GM12878 (cell line): ENCODE data around the gene PGAM1. TPM values are rescaled to one million over a fixed set of nuclear protein-coding genes. Genes with fewer than 3 reads are reported as not detected.

Experiments used
- ATAC-seq: fragments of 200-7000 bp; cut with Tn5 transposase; 3 replicates; pipeline ENCODE4 v1.9.1; 2020; ENCODE audit warnings: mild to moderate bottlenecking, moderate library complexity
- BruUV-seq: library from RNA; stranded (reverse); fragments of 400-500 nt; replicated peaks from 2 replicates; lab custom pipeline; 2021; lab: Mats Ljungman, UMichigan
- CTCF ChIA-PET: fragments of 300-600 bp; sonication (Branson Sonifier 250); formaldehyde crosslinking; extraction: SDS; loops from one replicate; lab custom pipeline; 2021; ENCODE audit warnings: inconsistent platforms; lab: Yijun Ruan, JAX
- POLR2A ChIA-PET: fragments of 350-600 bp; formaldehyde crosslinking; extraction: SDS; loops from one replicate; lab custom pipeline; 2021; ENCODE audit warnings: inconsistent platforms; lab: Charles Lee
- RAD21 ChIA-PET: fragments of 300-600 bp; sonication (Branson Sonifier 250); formaldehyde crosslinking; loops from one replicate; lab custom pipeline; 2023; ENCODE audit warnings: antibody characterized with exemption; ENCODE audit not compliant: unreplicated experiment; lab: Charles Lee
- SMC1A ChIA-PET: fragments of 300-600 bp; sonication (Branson Sonifier 250); formaldehyde crosslinking; loops from one replicate; lab custom pipeline; 2023; ENCODE audit not compliant: unreplicated experiment, uncharacterized antibody; lab: Charles Lee
- DNase-seq: peaks from one replicate; pipeline ENCODE4 v3.0.0-alpha.2; 2011; ENCODE audit warnings: low read depth, low spot score
- FAIRE-seq: peaks from 3 replicates; lab custom pipeline; 2011; peaks lifted over from hg19 to GRCh38; lab: Jason Lieb, UNC
- H2AFZ ChIP-seq: 2 replicates; pipeline ENCODE4 v1.6.0; 2011; ENCODE audit warnings: low read depth, low read length, control low read depth; ENCODE audit not compliant: control insufficient read depth
- H3K27ac ChIP-seq: 2 replicates; pipeline ENCODE4 v1.5.1; 2011; ENCODE audit warnings: control low read depth; ENCODE audit not compliant: control insufficient read depth, insufficient read depth
- H3K27me3 ChIP-seq, 2 experiments: replicated peaks in 1 of 2; 2 replicates each; pipeline versions ENCODE4 v1.6.0 to v1.6.1; 2011; ENCODE audit warnings: low read length in 1 of 2; ENCODE audit not compliant: control insufficient read depth in 2 of 2, insufficient read depth in 2 of 2
- H3K36me3 ChIP-seq, 2 experiments: 2 replicates each; pipeline ENCODE4 v1.5.1; 2011; ENCODE audit warnings: low read length in 1 of 2; ENCODE audit not compliant: control insufficient read depth in 2 of 2, insufficient read depth in 2 of 2
- H3K4me1 ChIP-seq: 2 replicates; pipeline ENCODE4 v1.6.1; 2011; ENCODE audit warnings: mild to moderate bottlenecking, low read length, moderate library complexity, mixed read lengths; ENCODE audit not compliant: control insufficient read depth, insufficient read depth
- H3K4me2 ChIP-seq: 2 replicates; pipeline ENCODE4 v1.6.0; 2011; ENCODE audit warnings: control low read depth; ENCODE audit not compliant: control insufficient read depth, insufficient read depth
- H3K4me3 ChIP-seq: fragments of 200-600 bp; sonication (generic); 2 replicates; pipeline ENCODE4 v1.5.1; 2016
- H3K79me2 ChIP-seq: 2 replicates; pipeline ENCODE4 v1.6.0; 2011; ENCODE audit warnings: low read length; ENCODE audit not compliant: control insufficient read depth, insufficient read depth
- H3K9ac ChIP-seq: 2 replicates; pipeline ENCODE4 v1.8.0; 2011; ENCODE audit warnings: low read length, control low read depth, mixed read lengths; ENCODE audit not compliant: control insufficient read depth, insufficient read depth
- H3K9me3 ChIP-seq: replicated peaks from 3 replicates; pipeline ENCODE4 v1.5.1; 2011; ENCODE audit warnings: mild to moderate bottlenecking, low read length; ENCODE audit not compliant: control insufficient read depth, insufficient read depth
- H4K20me1 ChIP-seq: 2 replicates; pipeline ENCODE4 v1.6.0; 2011; ENCODE audit not compliant: control insufficient read depth, insufficient read depth
- BCL3 ChIP-seq: IDR thresholded peaks from 2 replicates; pipeline ENCODE4 v1.6.1; 2011; ENCODE audit warnings: borderline replicate concordance, low read depth, mild to moderate bottlenecking, moderate library complexity, low read length; ENCODE audit not compliant: insufficient read depth, poor library complexity, severe bottlenecking
- CBX3 ChIP-seq: fragments of 200-600 bp; sonication (generic); IDR thresholded peaks from 2 replicates; pipeline ENCODE4 v1.6.1; 2016; ENCODE audit warnings: low read depth, borderline replicate concordance
- CBX5 ChIP-seq: sonication (generic); IDR thresholded peaks from 2 replicates; pipeline ENCODE4 v1.6.1; 2016; ENCODE audit warnings: low read depth, moderate library complexity, mild to moderate bottlenecking, inconsistent platforms
- EZH2 ChIP-seq: IDR thresholded peaks from 2 replicates; pipeline ENCODE4 v1.6.1; 2012; ENCODE audit warnings: low read depth, mild to moderate bottlenecking, control low read depth, inconsistent platforms, low read length, borderline replicate concordance; ENCODE audit not compliant: control insufficient read depth
- JUND ChIP-seq: IDR thresholded peaks from 2 replicates; pipeline ENCODE4 v1.6.1; 2012; ENCODE audit warnings: low read depth, mild to moderate bottlenecking, low read length, improper control_type of control experiment, moderate library complexity
- POLR2A ChIP-seq: IDR thresholded peaks from 2 replicates; pipeline ENCODE4 v1.6.1; 2011; ENCODE audit warnings: low read depth, mild to moderate bottlenecking, low read length
- TCF12 ChIP-seq: IDR thresholded peaks from 2 replicates; pipeline ENCODE4 v1.6.1; 2011; ENCODE audit warnings: low read depth, mild to moderate bottlenecking, low read length
- ZBTB33 ChIP-seq: fragments of 450-650 bp; IDR thresholded peaks from 2 replicates; pipeline ENCODE4 v1.6.1; 2017; ENCODE audit warnings: mild to moderate bottlenecking
- ZNF384 ChIP-seq: IDR thresholded peaks from 2 replicates; pipeline ENCODE4 v1.6.1; 2012; ENCODE audit warnings: low read depth, mild to moderate bottlenecking, low read length, improper control_type of control experiment, borderline replicate concordance
- ZNF622 ChIP-seq: fragments of 450-650 bp; IDR thresholded peaks from 2 replicates; pipeline ENCODE4 v1.6.1; 2017; ENCODE audit warnings: mild to moderate bottlenecking, inconsistent platforms
- WGBS: methylation state at CpG from one replicate; pipeline ENCODE4 v1.1.6; 2016; ENCODE audit warnings: low lambda C conversion rate; ENCODE audit not compliant: insufficient replicate concordance, insufficient coverage; ENCODE audit errors: missing lambda C conversion rate; 5-methylcytosine and 5-hydroxymethylcytosine counted together
- in situ Hi-C: fragments of 300-500 bp; cut with MboI; formaldehyde crosslinking; loops from 9 replicates; pipeline ENCODE4 v1.14.3; 2018; ENCODE audit warnings: mixed read lengths
- intact Hi-C: fragments of 100-400 bp; cut with micrococcal nuclease; formaldehyde crosslinking; loops from one replicate; pipeline ENCODE4 v1.14.2; 2022; ENCODE audit not compliant: unreplicated experiment
- polyA plus RNA-seq, 11 experiments: library from polyadenylated mRNA; depleted of rRNA in 4 of 11; unstranded in 6 of 11; stranded (reverse) in 5 of 11; fragments of >200 nt; fragmentation: Nextera tagmentation in 4 of 11; fragmentation: Illumina TruSeq in 1 of 11; extraction: Ambion mirVana in 4 of 11; extraction: Trizol in 1 of 11; gene quantifications; 1 replicate in 1 of 11; 2 replicates in 10 of 11; pipeline versions ENCODE4 v1.2.1 to v1.2.3, GENCODE V29; 2011 to 2016; ENCODE audit warnings: inconsistent platforms in 2 of 11, missing spikeins in 2 of 11, low read depth in 1 of 11
- total RNA-seq, 4 experiments: library from RNA; depleted of rRNA in 3 of 4; stranded (reverse); fragments of >200 nt in 3 of 4; fragmentation: Illumina TruSeq in 1 of 4; extraction: Trizol in 1 of 4; gene quantifications; 2 replicates each; pipeline versions ENCODE4 v1.2.1 to v1.2.3, GENCODE V29; 2013 to 2021

Gene PGAM1
- total and polyA plus RNA-seq, 10 of the 15 experiments (the other 5 are each of a cell fraction or from before 2014, with no cell fraction given), result 115 to 1,362 (median 744) TPM

GRCh38 chr10:97451605-97452004 lies 25.6 kb downstream of the PGAM1 start:
- no TSS peak for BruUV-seq
- ChIA-PET RAD21 (no interaction called here), CTCF (no interaction called here), POLR2A (no interaction called here), SMC1A (no interaction called here)
- Histone ChIP-seq H3K9me3 (no peaks in the 10 kb centered on the region), H3K4me3 (no peak overlapping the region), H3K36me3 (peaks cover 1 to 14% of the 10 kb centered on the region in 2 experiments; a peak in 3 of 4 replicates), H3K27ac (no peak overlapping the region), H3K4me2 (no peak overlapping the region), H2AFZ (no peak overlapping the region), H3K79me2 (peaks cover 10% of the 10 kb centered on the region), H3K4me1 (peaks cover 8% of the 10 kb centered on the region), H3K27me3 (no peaks in the 10 kb centered on the region), H4K20me1 (no peaks in the 10 kb centered on the region), H3K9ac (no peak overlapping the region)
- DNase-seq (no peak), ATAC-seq (no peak), FAIRE-seq (no peak)
- peak; percentile 7 for TF ChIP-seq BCL3
- TF ChIP-seq ZNF384, result no peak
- TF ChIP-seq POLR2A, result 0 out of 2 replicates have a peak, but pooled peaks have one; percentile 27
- 96% methylated on average over 17 of the region's 17 CpGs for WGBS
- intact Hi-C loops, result no loop called here
- in situ Hi-C loops, result no loop called here

DNA sequence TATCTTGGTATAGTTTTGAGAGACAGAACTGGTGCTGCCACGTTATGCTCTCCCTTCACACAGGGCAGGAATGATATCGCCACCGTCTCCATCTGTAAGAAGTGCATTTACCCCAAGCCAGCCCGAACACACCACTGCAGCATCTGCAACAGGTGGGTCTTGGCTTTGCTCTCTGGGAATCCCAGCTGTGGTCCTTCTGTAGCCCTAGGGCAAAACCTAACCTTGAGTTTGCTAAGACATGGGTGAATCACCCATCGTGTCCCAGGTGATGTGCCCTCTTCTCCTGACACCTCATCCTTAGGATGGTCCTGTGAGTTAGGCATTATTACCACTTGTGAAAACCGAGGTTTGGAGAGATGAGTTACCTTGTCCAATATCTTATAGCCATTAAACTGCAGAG lies 26.4 kb downstream of the PGAM1 start:
- no peaks in the 10 kb centered on the region for H4K20me1 ChIP-seq
- no peak for TF ChIP-seq ZBTB33
- no peak for TF ChIP-seq CBX3
- no peak for TF ChIP-seq TCF12
- no peak for TF ChIP-seq ZNF622
- TF ChIP-seq JUND, result no peak
- TF ChIP-seq EZH2, result no peak
- TF ChIP-seq CBX5, result no peak
- TF ChIP-seq, all 136 proteins: peak for 0
- in situ Hi-C loops (no loop called here), intact Hi-C loops (no loop called here)
- H3K4me3 ChIP-seq, result no peak overlapping the region
- H3K9me3 ChIP-seq, result no peaks in the 10 kb centered on the region
- ChIA-PET RAD21 (no interaction called here), POLR2A (no interaction called here), CTCF (no interaction called here), SMC1A (interaction anchor here (1.4 kb wide), 1 partner anchor 9 kb away, joined by 3 read pairs; no protein-coding TSS in a partner anchor)
- DNase-seq, result no peak
- no TSS peak for BruUV-seq
- H3K27me3 ChIP-seq, result no peaks in the 10 kb centered on the region
- H3K27ac ChIP-seq, result no peak overlapping the region
- H3K4me2 ChIP-seq, result no peak overlapping the region
- ATAC-seq, result no peak
- H3K79me2 ChIP-seq, result peaks cover 3% of the 10 kb centered on the region
- 83% methylated on average over 5 of the region's 6 CpGs for WGBS
- no peak for FAIRE-seq
- H3K4me1 ChIP-seq, result peaks cover 1% of the 10 kb centered on the region
- no peak overlapping the region for H2AFZ ChIP-seq
- H3K36me3 ChIP-seq, result peaks cover 1 to 21% of the 10 kb centered on the region in 2 experiments
- H3K9ac ChIP-seq, result no peak overlapping the region
